GM23338 (cell line): ENCODE data around the gene WNT5B. TPM values are rescaled to one million over a fixed set of nuclear protein-coding genes. Genes with fewer than 3 reads are reported as not detected.
A peak's percentile ranks its signal among the peaks of the same experiment; 100 is the strongest.

ENCODE experiments used
- ATAC-seq: fragments of 200-7000 bp; cut with Tn5 transposase; 3 replicates; pipeline ENCODE4 v1.9.1; 2020
- DNase-seq: peaks from one replicate; pipeline ENCODE4 v3.0.0-alpha.2; 2015; ENCODE audit warnings: low spot score
- H2AFZ ChIP-seq: fragments of 200-600 bp; sonication (generic); 2 replicates; pipeline ENCODE4 v1.8.0; 2016; ENCODE audit warnings: antibody characterized with exemption, mild to moderate bottlenecking, moderate library complexity
- H3F3A ChIP-seq: fragments of 200-600 bp; sonication (generic); replicated peaks from 2 replicates; pipeline ENCODE4 v1.8.0; 2017; ENCODE audit warnings: antibody characterized with exemption, mixed run types, low read depth
- H3K27ac ChIP-seq: fragments of 200-600 bp; sonication (generic); 2 replicates; pipeline ENCODE4 v1.6.1; 2016; ENCODE audit warnings: low read depth
- H3K27me3 ChIP-seq: fragments of 200-600 bp; sonication (generic); 2 replicates; pipeline ENCODE4 v1.8.0; 2016; ENCODE audit warnings: mild to moderate bottlenecking, mixed run types, moderate library complexity; ENCODE audit not compliant: insufficient read depth
- H3K36me3 ChIP-seq: fragments of 200-600 bp; sonication (generic); 2 replicates; pipeline ENCODE4 v1.8.0; 2016; ENCODE audit warnings: mild to moderate bottlenecking; ENCODE audit not compliant: insufficient read depth
- H3K4me1 ChIP-seq: fragments of 200-600 bp; sonication (generic); 2 replicates; pipeline ENCODE4 v1.8.0; 2016; ENCODE audit warnings: mild to moderate bottlenecking, moderate library complexity; ENCODE audit not compliant: insufficient read depth
- H3K4me2 ChIP-seq: fragments of 200-600 bp; sonication (generic); 2 replicates; pipeline ENCODE4 v1.7.1; 2017; ENCODE audit warnings: mixed run types
- H3K4me3 ChIP-seq: fragments of 200-600 bp; sonication (generic); 2 replicates; pipeline ENCODE4 v1.6.1; 2016; ENCODE audit warnings: mixed run types
- H3K79me2 ChIP-seq: fragments of 200-600 bp; sonication (generic); replicated peaks from 2 replicates; pipeline ENCODE4 v1.8.0; 2017; ENCODE audit warnings: mild to moderate bottlenecking; ENCODE audit not compliant: insufficient read depth
- H3K9me2 ChIP-seq: fragments of 200-600 bp; sonication (generic); 2 replicates; pipeline ENCODE4 v1.8.0; 2017; ENCODE audit not compliant: insufficient read depth
- H4K20me1 ChIP-seq: fragments of 200-600 bp; sonication (generic); replicated peaks from 2 replicates; pipeline ENCODE4 v1.8.0; 2017; ENCODE audit warnings: mild to moderate bottlenecking; ENCODE audit not compliant: insufficient read depth
- H3K27ac Mint-ChIP-seq: 2 replicates; pipeline ENCODE4 v1.8.0; 2020; ENCODE audit warnings: inconsistent platforms, mild to moderate bottlenecking, moderate library complexity, mixed read lengths
- H3K27me3 Mint-ChIP-seq: 3 replicates; pipeline ENCODE4 v1.8.0; 2022; ENCODE audit warnings: low read depth, mild to moderate bottlenecking, moderate library complexity, mixed read lengths, inconsistent platforms; ENCODE audit not compliant: insufficient read depth, poor library complexity
- H3K36me3 Mint-ChIP-seq: 3 replicates; pipeline ENCODE4 v1.8.0; 2021; ENCODE audit warnings: low read depth, mild to moderate bottlenecking, inconsistent platforms, moderate library complexity, mixed read lengths
- H3K4me1 Mint-ChIP-seq: 3 replicates; pipeline ENCODE4 v1.8.0; 2020; ENCODE audit warnings: mild to moderate bottlenecking, inconsistent platforms, mixed read lengths
- H3K4me3 Mint-ChIP-seq: 3 replicates; pipeline ENCODE4 v1.8.0; 2021; ENCODE audit warnings: moderate library complexity, mild to moderate bottlenecking, inconsistent platforms, mixed read lengths
- H3K9me3 Mint-ChIP-seq: 3 replicates; pipeline ENCODE4 v1.8.0; 2020; ENCODE audit warnings: moderate library complexity, mild to moderate bottlenecking, inconsistent platforms, mixed read lengths
- CREB1 ChIP-seq: fragments of 250-450 bp; sonication (Bioruptor Pico); IDR thresholded peaks from 2 replicates; pipeline ENCODE4 v1.5.0; 2020; ENCODE audit warnings: low read depth, mild to moderate bottlenecking, moderate library complexity
- ETS1 ChIP-seq: IDR thresholded peaks from 2 replicates; pipeline ENCODE4 v1.6.1; 2016; ENCODE audit warnings: antibody characterized with exemption
- EZH2 ChIP-seq: fragments of 200-600 bp; sonication (generic); IDR thresholded peaks from one replicate; pipeline ENCODE4 v1.8.0; 2017; ENCODE audit warnings: antibody characterized with exemption, mild to moderate bottlenecking, low read depth; ENCODE audit not compliant: unreplicated experiment
- JUNB ChIP-seq: IDR thresholded peaks from one replicate; pipeline ENCODE4 v1.6.1; 2016; ENCODE audit warnings: antibody characterized with exemption; ENCODE audit not compliant: unreplicated experiment
- NANOG ChIP-seq: IDR thresholded peaks from 2 replicates; pipeline ENCODE4 v1.6.1; 2016; ENCODE audit warnings: antibody characterized with exemption, borderline replicate concordance
- POLR2AphosphoS5 ChIP-seq: IDR thresholded peaks from 2 replicates; pipeline ENCODE4 v1.6.1; 2016; ENCODE audit warnings: antibody characterized with exemption, low read depth
- REST ChIP-seq: IDR thresholded peaks from one replicate; pipeline ENCODE4 v1.6.1; 2018; ENCODE audit warnings: antibody characterized with exemption; ENCODE audit not compliant: unreplicated experiment
- ZNF114 ChIP-seq: fragments of 250-450 bp; sonication (Bioruptor Pico); IDR thresholded peaks from 2 replicates; pipeline ENCODE4 v1.5.0; 2020; ENCODE audit warnings: mild to moderate bottlenecking, moderate library complexity
- ZNF331 ChIP-seq: fragments of 250-450 bp; sonication (Bioruptor Pico); IDR thresholded peaks from 2 replicates; pipeline ENCODE4 v1.5.0; 2020; ENCODE audit warnings: low read depth, mild to moderate bottlenecking, moderate library complexity
- polyA plus RNA-seq: library from polyadenylated mRNA; unstranded; fragments of >200 nt; fragmentation: Nextera tagmentation; extraction: Ambion mirVana; gene quantifications from 2 replicates; pipeline ENCODE4 v1.2.1, GENCODE V29; 2016
- total RNA-seq: library from RNA; depleted of rRNA; stranded (reverse); fragments of >200 nt; shearing (Covaris generic); gene quantifications from 2 replicates; pipeline ENCODE4 v1.2.3, GENCODE V29; 2014

WNT5B gene
- total and polyA plus RNA-seq, 2 experiments from 2014 or later: 1.4 to 2.7 TPM

DNA sequence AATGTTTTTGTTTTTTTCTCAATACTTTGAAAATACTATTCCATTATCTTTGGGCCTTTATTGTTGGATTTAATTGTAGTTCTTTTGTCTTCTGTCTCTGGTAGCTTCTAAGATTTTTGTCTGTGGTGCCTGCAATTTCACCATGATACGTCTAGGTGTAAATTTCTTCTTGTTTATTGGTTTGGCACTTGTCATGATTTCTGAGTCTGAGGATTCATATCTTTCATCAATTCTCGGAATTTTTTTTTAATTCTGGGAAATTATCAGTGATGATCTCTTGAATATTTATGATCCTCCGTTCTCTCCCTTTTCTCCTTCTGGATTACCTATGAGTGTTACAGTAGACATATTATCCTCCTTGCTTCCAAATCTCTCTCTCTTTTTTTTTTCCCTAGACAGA is 47.0 kb downstream of the WNT5B start:
- Histone ChIP-seq H3K36me3 (no peaks in the 10 kb centered on the region), H3K79me2 (no peaks in the 10 kb centered on the region), H4K20me1 (no peaks in the 10 kb centered on the region), H3K27me3 (no peaks in the 10 kb centered on the region), H3F3A (no peaks in the 10 kb centered on the region), H3K4me2 (no peak overlapping the region), H3K4me1 (no peaks in the 10 kb centered on the region), H2AFZ (no peak overlapping the region), H3K4me3 (no peak overlapping the region), H3K27ac (no peak overlapping the region), H3K9me2 (0 out of 2 replicates have a peak, but pooled peaks cover 4% of the 10 kb centered on the region)
- H3K36me3 Mint-ChIP-seq: no peaks in the 10 kb centered on the region
- H3K27me3 Mint-ChIP-seq: peaks cover 2% of the 10 kb centered on the region
- H3K4me1 Mint-ChIP-seq: no peaks in the 10 kb centered on the region
- H3K9me3 Mint-ChIP-seq: 0 out of 3 replicates have a peak, but pooled peaks cover 2% of the 10 kb centered on the region
- no peak overlapping the region for H3K27ac Mint-ChIP-seq
- DNase-seq (no peak), ATAC-seq (no peak)
- H3K4me3 Mint-ChIP-seq: no peak overlapping the region
- no peak for TF ChIP-seq NANOG
- TF ChIP-seq ZNF114: no peak
- no peak for TF ChIP-seq ETS1
- TF ChIP-seq POLR2AphosphoS5: no peak
- no peak for TF ChIP-seq REST

- H3K4me1 Mint-ChIP-seq: no peaks in the 10 kb centered on the region
- H4K20me1 ChIP-seq: no peaks in the 10 kb centered on the region
- no peaks in the 10 kb centered on the region for H3K36me3 Mint-ChIP-seq
- H3F3A ChIP-seq: no peaks in the 10 kb centered on the region
- no peaks in the 10 kb centered on the region for H3K4me1 ChIP-seq
- no peak overlapping the region for H3K27ac Mint-ChIP-seq
- H3K36me3 ChIP-seq: no peaks in the 10 kb centered on the region
- H3K27ac ChIP-seq: no peak overlapping the region
- H3K27me3 Mint-ChIP-seq: peaks cover 4% of the 10 kb centered on the region
- H3K9me3 Mint-ChIP-seq: peaks cover 2% of the 10 kb centered on the region; the same call in 1 of the 3 replicates
- ATAC-seq (no peak), DNase-seq (no peak)
- no peaks in the 10 kb centered on the region for H3K27me3 ChIP-seq
- H3K79me2 ChIP-seq: no peaks in the 10 kb centered on the region
- H3K4me2 ChIP-seq: no peak overlapping the region
- H3K9me2 ChIP-seq: 0 out of 2 replicates have a peak, but pooled peaks cover 4% of the 10 kb centered on the region
- TF ChIP-seq CREB1 (CRISPR knock-in tag) (no peak), JUNB (no peak), EZH2 (no peak), ZNF114 (no peak), ZNF331 (no peak)
- H2AFZ ChIP-seq: 0 out of 2 replicates have a peak overlapping the region, but pooled peaks have one; percentile 25
- H3K4me3 ChIP-seq: no peak overlapping the region
- no peak overlapping the region for H3K4me3 Mint-ChIP-seq
Observed at GRCh38 chr12:1680804-1681492, 51.9 kb downstream of the WNT5B start.
